ENCODE data around the gene DLX1.

The DLX1 gene

GRCh38 chr2:172082944-172083627 lies 2.2 kb upstream of the DLX1 start:
- H3K36me3 ChIP-seq: no peaks in the 10 kb centered on the region
- H3K27ac ChIP-seq: no peak overlapping the region
- peaks cover 100% of the 10 kb centered on the region for H3K27me3 ChIP-seq
- TF ChIP-seq, protein P1, sequence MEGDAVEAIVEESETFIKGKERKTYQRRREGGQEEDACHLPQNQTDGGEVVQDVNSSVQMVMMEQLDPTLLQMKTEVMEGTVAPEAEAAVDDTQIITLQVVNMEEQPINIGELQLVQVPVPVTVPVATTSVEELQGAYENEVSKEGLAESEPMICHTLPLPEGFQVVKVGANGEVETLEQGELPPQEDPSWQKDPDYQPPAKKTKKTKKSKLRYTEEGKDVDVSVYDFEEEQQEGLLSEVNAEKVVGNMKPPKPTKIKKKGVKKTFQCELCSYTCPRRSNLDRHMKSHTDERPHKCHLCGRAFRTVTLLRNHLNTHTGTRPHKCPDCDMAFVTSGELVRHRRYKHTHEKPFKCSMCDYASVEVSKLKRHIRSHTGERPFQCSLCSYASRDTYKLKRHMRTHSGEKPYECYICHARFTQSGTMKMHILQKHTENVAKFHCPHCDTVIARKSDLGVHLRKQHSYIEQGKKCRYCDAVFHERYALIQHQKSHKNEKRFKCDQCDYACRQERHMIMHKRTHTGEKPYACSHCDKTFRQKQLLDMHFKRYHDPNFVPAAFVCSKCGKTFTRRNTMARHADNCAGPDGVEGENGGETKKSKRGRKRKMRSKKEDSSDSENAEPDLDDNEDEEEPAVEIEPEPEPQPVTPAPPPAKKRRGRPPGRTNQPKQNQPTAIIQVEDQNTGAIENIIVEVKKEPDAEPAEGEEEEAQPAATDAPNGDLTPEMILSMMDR (IDR thresholded peaks at IDR 0.05): no peak
- no peaks in the 10 kb centered on the region for H3K9me3 ChIP-seq
- peak overlapping the region; percentile 38 to 49 for H3K4me3 ChIP-seq (ENCODE audit: low read depth in 1 of 2, low read length in 1 of 2)
- H3K4me1 ChIP-seq (ENCODE audit: control insufficient read depth in 1 of 2, insufficient read depth in 1 of 2, low read depth in 1 of 2, low read length in 1 of 2): peaks cover 70 to 78% of the 10 kb centered on the region in 2 experiments

DNA sequence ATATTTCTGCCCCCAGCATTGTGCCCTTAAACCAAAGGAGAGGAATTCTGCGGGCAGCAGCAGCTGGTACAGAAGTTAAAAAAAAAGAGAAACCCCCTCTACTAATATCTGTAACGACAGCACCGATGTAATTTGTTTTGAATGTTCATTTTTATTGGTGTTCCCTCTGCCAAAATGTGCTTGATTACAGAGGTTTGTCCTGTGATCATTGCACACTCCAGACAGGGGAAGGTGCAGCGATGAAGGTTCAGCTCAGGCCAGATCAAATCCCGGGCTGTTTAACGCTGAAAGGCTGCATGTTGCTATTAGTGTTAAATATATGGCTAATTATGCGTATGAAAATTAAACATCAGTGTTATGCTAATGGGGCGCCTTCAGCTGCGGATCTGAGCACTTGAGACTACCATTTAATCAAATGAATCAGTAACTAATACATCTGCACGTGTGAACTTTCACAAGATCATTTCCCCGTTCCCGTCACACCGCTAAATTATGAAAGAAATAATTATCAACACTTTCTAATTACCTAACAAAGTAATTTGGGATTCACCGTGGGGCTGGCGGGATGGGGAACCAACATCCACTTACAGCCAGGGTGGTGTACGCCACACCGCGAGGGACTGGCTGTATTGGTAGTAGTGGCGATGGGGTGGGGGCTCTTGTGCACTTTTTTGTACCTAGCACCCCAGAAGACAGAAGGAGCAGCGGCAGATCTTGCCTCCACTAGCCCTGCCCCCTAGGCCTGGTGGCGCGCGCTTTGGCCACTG lies 1.5 kb upstream of the DLX1 start:
- TF ChIP-seq, protein P1 (IDR thresholded peaks at IDR 0.05): no peak
- H3K4me1 ChIP-seq (ENCODE audit: control insufficient read depth in 1 of 2, insufficient read depth in 1 of 2, low read depth in 1 of 2, low read length in 1 of 2): peaks cover 70 to 85% of the 10 kb centered on the region in 2 experiments
- no peaks in the 10 kb centered on the region for H3K36me3 ChIP-seq
- H3K9me3 ChIP-seq: no peaks in the 10 kb centered on the region
- H3K27me3 ChIP-seq: peaks cover 100% of the 10 kb centered on the region
- H3K4me3 ChIP-seq (ENCODE audit: low read depth in 1 of 2, low read length in 1 of 2): peak overlapping the region; percentile 57 to 75
- H3K27ac ChIP-seq: no peak overlapping the region

DNA sequence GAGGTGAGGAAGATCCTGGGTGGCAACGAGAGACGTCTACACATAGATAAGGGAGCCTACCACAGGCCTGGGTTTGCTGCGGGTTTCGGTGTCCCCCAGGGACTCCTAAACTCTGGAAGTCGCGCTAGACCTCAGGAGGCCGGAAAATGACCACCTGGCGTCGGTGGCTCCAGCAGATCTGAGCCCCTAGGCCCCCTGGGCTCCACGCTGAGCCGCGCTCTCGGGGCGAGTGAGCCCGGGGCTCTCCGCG lies 987 bp upstream of the DLX1 start:
- TF ChIP-seq, protein P1 (IDR thresholded peaks at IDR 0.05): no peak
- H3K36me3 ChIP-seq: no peaks in the 10 kb centered on the region
- H3K4me3 ChIP-seq (ENCODE audit: low read depth in 1 of 2, low read length in 1 of 2): peak overlapping the region; percentile 57 to 75
- H3K27ac ChIP-seq: no peak overlapping the region
- H3K4me1 ChIP-seq (ENCODE audit: control insufficient read depth in 1 of 2, insufficient read depth in 1 of 2, low read depth in 1 of 2, low read length in 1 of 2): peaks cover 70 to 86% of the 10 kb centered on the region in 2 experiments
- H3K9me3 ChIP-seq: no peaks in the 10 kb centered on the region
- H3K27me3 ChIP-seq: peaks cover 100% of the 10 kb centered on the region

DNA sequence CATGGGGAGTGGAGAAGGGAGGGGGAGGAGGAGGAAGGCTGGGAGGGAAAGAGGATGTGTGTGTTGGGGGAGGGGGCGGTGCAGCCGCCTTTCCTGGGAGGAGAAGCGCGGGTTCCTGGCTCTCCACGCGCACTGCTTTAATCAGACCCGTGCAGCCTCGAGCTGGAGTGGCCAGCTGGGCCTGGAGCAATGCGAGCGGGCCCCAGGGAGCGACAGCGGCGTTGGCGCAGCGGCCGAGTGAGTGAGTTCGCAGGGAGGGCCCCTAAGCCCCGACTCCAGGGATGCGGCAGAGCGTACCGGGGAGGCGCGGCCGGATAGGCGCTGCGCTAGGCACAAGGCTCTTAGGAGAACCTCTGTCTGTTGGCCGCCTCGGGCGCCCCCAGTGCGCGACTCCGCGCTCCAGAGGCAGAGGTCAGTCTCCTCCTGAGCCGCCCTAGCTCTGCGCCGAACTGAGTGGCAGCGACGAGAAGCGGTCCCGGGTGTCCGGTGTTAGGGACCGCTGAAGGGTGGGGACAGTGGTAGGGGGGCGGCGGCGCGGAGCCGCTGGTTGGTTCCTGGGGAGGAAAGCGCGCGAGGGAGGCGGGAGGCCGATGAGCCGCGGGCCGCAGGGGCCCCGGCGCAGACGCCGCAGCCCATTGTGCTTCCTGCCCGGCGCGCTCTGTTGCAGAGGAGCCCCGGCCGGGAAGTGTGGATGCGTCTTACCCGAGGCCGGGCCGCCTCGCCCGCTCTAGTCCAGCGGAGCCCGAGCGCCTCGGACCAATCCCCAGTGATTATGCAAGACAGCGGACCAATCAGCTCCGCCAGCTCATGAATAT lies 455 bp upstream of the DLX1 start:
- TF ChIP-seq, protein P1 (IDR thresholded peaks at IDR 0.05): no peak
- Histone ChIP-seq H3K9me3 (no peaks in the 10 kb centered on the region), H3K36me3 (no peaks in the 10 kb centered on the region), H3K27ac (no peak overlapping the region), H3K4me1 (ENCODE audit: control insufficient read depth in 1 of 2, insufficient read depth in 1 of 2, low read depth in 1 of 2, low read length in 1 of 2) (peaks cover 67 to 83% of the 10 kb centered on the region in 2 experiments), H3K4me3 (ENCODE audit: low read depth in 1 of 2, low read length in 1 of 2) (peak overlapping the region; percentile 57 to 75), H3K27me3 (peaks cover 100% of the 10 kb centered on the region)

DNA sequence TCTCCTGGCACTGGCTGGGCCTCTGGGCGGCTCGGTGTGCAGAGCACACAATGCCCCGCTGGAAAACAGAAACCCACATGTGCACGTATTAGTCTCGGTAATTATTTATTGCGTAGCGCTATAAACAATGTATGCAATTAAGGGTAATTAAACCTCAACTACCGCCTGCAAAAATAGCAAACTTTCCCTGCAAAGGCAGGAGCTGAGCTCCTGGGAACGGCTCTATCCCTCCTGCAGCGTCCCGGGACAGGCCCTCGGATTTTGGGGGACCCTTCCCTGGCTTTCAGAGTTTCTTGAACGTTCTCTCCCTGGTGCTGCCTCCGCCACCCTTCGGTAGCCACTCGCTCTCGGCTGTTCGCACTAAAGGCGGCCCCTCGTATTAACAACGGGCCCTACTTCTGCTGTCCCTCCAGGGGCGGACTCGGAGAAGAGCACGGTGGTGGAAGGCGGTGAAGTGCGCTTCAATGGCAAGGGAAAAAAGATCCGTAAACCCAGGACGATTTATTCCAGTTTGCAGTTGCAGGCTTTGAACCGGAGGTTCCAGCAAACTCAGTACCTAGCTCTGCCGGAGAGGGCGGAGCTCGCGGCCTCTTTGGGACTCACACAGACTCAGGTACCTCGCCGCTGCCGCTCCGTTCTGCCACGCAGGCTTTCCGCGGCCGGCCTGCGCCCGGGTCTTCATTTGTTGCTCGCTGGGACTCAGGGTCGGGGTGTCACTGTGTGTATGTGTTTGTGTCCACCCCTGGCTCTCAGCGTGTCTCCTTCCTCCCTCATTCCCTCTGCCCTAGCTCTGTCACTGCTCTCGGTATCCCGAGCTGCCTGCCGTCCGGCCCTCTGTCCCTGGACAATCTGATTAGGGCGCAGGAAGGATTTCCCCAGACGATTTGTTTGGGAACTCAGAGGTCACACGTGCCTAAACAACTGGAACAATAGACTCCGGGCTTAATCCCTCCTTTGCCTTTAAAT lies 1.2 kb downstream of the DLX1 start:
- H3K4me1 ChIP-seq (ENCODE audit: control insufficient read depth in 1 of 2, insufficient read depth in 1 of 2, low read depth in 1 of 2, low read length in 1 of 2): peaks cover 53 to 77% of the 10 kb centered on the region in 2 experiments

More for the DNA sequence above, 1.2 kb downstream of the DLX1 start:
- H3K27me3 ChIP-seq: peaks cover 100% of the 10 kb centered on the region
- no peaks in the 10 kb centered on the region for H3K36me3 ChIP-seq
- peak overlapping the region; percentile 57 to 75 for H3K4me3 ChIP-seq (ENCODE audit: low read depth in 1 of 2, low read length in 1 of 2)
- no peak overlapping the region for H3K27ac ChIP-seq
- TF ChIP-seq, protein P1 (IDR thresholded peaks at IDR 0.05): no peak
- no peaks in the 10 kb centered on the region for H3K9me3 ChIP-seq
